ENCODE results near the gene MTHFR. TPM values are rescaled to one million over a fixed set of nuclear protein-coding genes. Genes with fewer than 3 reads are reported as not detected.
A peak's percentile ranks its signal among the peaks of the same experiment; 100 is the strongest.
"Not testable (repeated sequence)": the region's sequence is repeated elsewhere in the genome, so short reads cannot be mapped to it uniquely, and the experiment has no call there.

MTHFR gene
- total and polyA plus RNA-seq, 2 donors, result 20.1 to 26.9 TPM

GRCh38 chr1:11817192-11817591 is 11.4 kb upstream of the MTHFR start:
- 92% methylated on average over 12 of the region's 12 CpGs for WGBS
- DNase-seq (ENCODE audit: extremely low spot score), result no peak
- H3K4me1 ChIP-seq (ENCODE audit: insufficient read depth), result no peaks in the 10 kb centered on the region
- H3K36me3 ChIP-seq (ENCODE audit: insufficient read depth), result peaks cover 1% of the 10 kb centered on the region
- H3K27ac ChIP-seq (ENCODE audit: low read depth), result no peak overlapping the region
- H3K4me3 ChIP-seq (ENCODE audit: low read depth, low read length), result no peak overlapping the region

- Histone ChIP-seq H3K36me3 (ENCODE audit: insufficient read depth) (no peaks in the 10 kb centered on the region), H3K4me3 (ENCODE audit: low read depth, low read length) (no peak overlapping the region), H3K27ac (ENCODE audit: low read depth) (no peak overlapping the region), H3K4me1 (ENCODE audit: insufficient read depth) (no peaks in the 10 kb centered on the region)
- 87% methylated on average over 5 of the region's 5 CpGs for WGBS
- no peak for DNase-seq (ENCODE audit: extremely low spot score)
Measured at GRCh38 chr1:11813021-11813420, 7.3 kb upstream of the MTHFR start.

- 63% methylated on average over 2 of the region's 2 CpGs for WGBS
- peaks cover 3% of the 10 kb centered on the region for H3K4me1 ChIP-seq (ENCODE audit: insufficient read depth)
- no peak for DNase-seq (ENCODE audit: extremely low spot score)
Measured at GRCh38 chr1:11807133-11807532, 1.4 kb upstream of the MTHFR start.

GRCh38 chr1:11806307-11806936 is 658 bp upstream of the MTHFR start:
- under 1% methylated on average over 20 of the region's 20 CpGs for WGBS
- peaks cover 3% of the 10 kb centered on the region for H3K4me1 ChIP-seq (ENCODE audit: insufficient read depth)
- peak overlapping the region; percentile 65 for H3K4me3 ChIP-seq (ENCODE audit: low read depth, low read length)
- no peak for DNase-seq (ENCODE audit: extremely low spot score)
- no peaks in the 10 kb centered on the region for H3K36me3 ChIP-seq (ENCODE audit: insufficient read depth)
- peak overlapping the region; percentile 85 for H3K27ac ChIP-seq (ENCODE audit: low read depth)

More at GRCh38 chr1:11807133-11807532, 1.4 kb upstream of the MTHFR start:
- H3K27ac ChIP-seq (ENCODE audit: low read depth), result no peak overlapping the region
- H3K36me3 ChIP-seq (ENCODE audit: insufficient read depth), result no peaks in the 10 kb centered on the region
- H3K4me3 ChIP-seq (ENCODE audit: low read depth, low read length), result peak overlapping the region; percentile 65

GRCh38 chr1:11804666-11805421 is 920 bp downstream of the MTHFR start:
- WGBS, result 3% methylated on average over 17 of the region's 17 CpGs
- Histone ChIP-seq H3K4me3 (ENCODE audit: low read depth, low read length) (peak overlapping the region; percentile 59), H3K36me3 (ENCODE audit: insufficient read depth) (peaks cover 2% of the 10 kb centered on the region), H3K4me1 (ENCODE audit: insufficient read depth) (peaks cover 3% of the 10 kb centered on the region), H3K27ac (ENCODE audit: low read depth) (peak overlapping the region; percentile 96)
- DNase-seq (ENCODE audit: extremely low spot score), result peak; percentile 31

GRCh38 chr1:11803924-11804665 is 1.7 kb downstream of the MTHFR start:
- H3K36me3 ChIP-seq (ENCODE audit: insufficient read depth); DNase-seq (ENCODE audit: extremely low spot score); H3K4me3 ChIP-seq (ENCODE audit: low read depth, low read length); H3K4me1 ChIP-seq (ENCODE audit: insufficient read depth): not testable (repeated sequence)
- peak overlapping the region; percentile 96 for H3K27ac ChIP-seq (ENCODE audit: low read depth)
- 67% methylated on average over 9 of the region's 9 CpGs for WGBS

- Histone ChIP-seq H3K4me1 (ENCODE audit: insufficient read depth) (peaks cover 3% of the 10 kb centered on the region), H3K36me3 (ENCODE audit: insufficient read depth) (peaks cover 2% of the 10 kb centered on the region)
Measured at GRCh38 chr1:11802973-11803885, 2.5 kb downstream of the MTHFR start.

GRCh38 chr1:11802616-11802972 is 3.2 kb downstream of the MTHFR start:
- peaks cover 2% of the 10 kb centered on the region for H3K36me3 ChIP-seq (ENCODE audit: insufficient read depth)
- WGBS, result 12% methylated on average over 6 of the region's 6 CpGs
- H3K27ac ChIP-seq (ENCODE audit: low read depth), result peak overlapping the region; percentile 69
- peak overlapping the region; percentile 29 for H3K4me3 ChIP-seq (ENCODE audit: low read depth, low read length)
- peaks cover 3% of the 10 kb centered on the region for H3K4me1 ChIP-seq (ENCODE audit: insufficient read depth)
- no peak for DNase-seq (ENCODE audit: extremely low spot score)

More at GRCh38 chr1:11802973-11803885, 2.5 kb downstream of the MTHFR start:
- peak; percentile 88 for DNase-seq (ENCODE audit: extremely low spot score)
- 3% methylated on average over 28 of the region's 28 CpGs for WGBS
- peak overlapping the region; percentile 69 for H3K27ac ChIP-seq (ENCODE audit: low read depth)
- H3K4me3 ChIP-seq (ENCODE audit: low read depth, low read length), result peak overlapping the region; percentile 29

- H3K36me3 ChIP-seq (ENCODE audit: insufficient read depth), result peaks cover 2% of the 10 kb centered on the region
- H3K4me1 ChIP-seq (ENCODE audit: insufficient read depth), result no peaks in the 10 kb centered on the region
- no peak for DNase-seq (ENCODE audit: extremely low spot score)
- no peak overlapping the region for H3K4me3 ChIP-seq (ENCODE audit: low read depth, low read length)
- no peak overlapping the region for H3K27ac ChIP-seq (ENCODE audit: low read depth)
- 91% methylated on average over 21 of the region's 21 CpGs for WGBS
Measured at GRCh38 chr1:11800756-11801433, 4.9 kb downstream of the MTHFR start.

GRCh38 chr1:11800391-11800755 is 5.4 kb downstream of the MTHFR start:
- 93% methylated on average over 8 of the region's 8 CpGs for WGBS
- peaks cover 2% of the 10 kb centered on the region for H3K36me3 ChIP-seq (ENCODE audit: insufficient read depth)
- DNase-seq (ENCODE audit: extremely low spot score), result no peak
- no peak overlapping the region for H3K4me3 ChIP-seq (ENCODE audit: low read depth, low read length)
- H3K4me1 ChIP-seq (ENCODE audit: insufficient read depth), result no peaks in the 10 kb centered on the region
- H3K27ac ChIP-seq (ENCODE audit: low read depth), result no peak overlapping the region

GRCh38 chr1:11799896-11800295 is 5.9 kb downstream of the MTHFR start:
- H3K36me3 ChIP-seq (ENCODE audit: insufficient read depth), result peaks cover 3% of the 10 kb centered on the region
- DNase-seq (ENCODE audit: extremely low spot score), result no peak
- no peak overlapping the region for H3K27ac ChIP-seq (ENCODE audit: low read depth)
- WGBS, result 97% methylated on average over 9 of the region's 9 CpGs
- H3K4me1 ChIP-seq (ENCODE audit: insufficient read depth), result no peaks in the 10 kb centered on the region
- H3K4me3 ChIP-seq (ENCODE audit: low read depth, low read length), result no peak overlapping the region

- no peak for DNase-seq (ENCODE audit: extremely low spot score)
- WGBS, result 97% methylated on average over 5 of the region's 5 CpGs
- H3K4me1 ChIP-seq (ENCODE audit: insufficient read depth), result no peaks in the 10 kb centered on the region
- no peak overlapping the region for H3K27ac ChIP-seq (ENCODE audit: low read depth)
- peaks cover 4% of the 10 kb centered on the region for H3K36me3 ChIP-seq (ENCODE audit: insufficient read depth)
- no peak overlapping the region for H3K4me3 ChIP-seq (ENCODE audit: low read depth, low read length)
Measured at GRCh38 chr1:11799099-11799498, 6.7 kb downstream of the MTHFR start.
